ENCODE results near the gene LPP.

DNA sequence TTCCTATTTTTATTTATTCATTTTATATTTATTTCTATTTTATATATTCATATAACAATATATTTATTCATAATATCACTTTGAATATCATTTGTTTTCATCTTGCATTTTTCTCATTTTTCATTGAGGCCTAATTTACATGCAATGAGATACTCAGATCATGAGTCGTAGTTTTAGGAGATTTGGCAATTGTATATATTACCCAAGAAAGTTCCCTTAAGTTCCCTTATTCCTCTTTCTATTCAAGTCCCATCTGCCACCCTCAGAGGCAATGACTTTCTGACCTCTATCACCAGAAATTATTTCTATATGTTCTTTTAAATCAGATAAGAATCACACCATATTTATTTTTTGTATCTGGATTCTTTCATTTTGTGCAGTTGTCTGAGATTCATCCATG lies 688.7 kb downstream of the LPP start:
- TF ChIP-seq POLR2A (IDR thresholded peaks at IDR 0.05; ENCODE audit: low read length) (no peak), GATA1 (IDR thresholded peaks at IDR 0.05; ENCODE audit: low read depth, low read length) (no peak)
